K562 (cell line): ENCODE data around the gene HEXIM2. TPM values are rescaled to one million over a fixed set of nuclear protein-coding genes. Genes with fewer than 3 reads are reported as not detected.

Experiments used
- ATAC-seq: fragments of 200-7000 bp; cut with Tn5 transposase; 3 replicates; pipeline ENCODE4 v1.9.1; 2020; ENCODE audit warnings: moderate library complexity
- BruUV-seq: library from RNA; stranded (reverse); fragments of 400-500 nt; replicated peaks from 2 replicates; lab custom pipeline; 2021; lab: Mats Ljungman, UMichigan
- CTCF ChIA-PET: fragments of 300-600 bp; formaldehyde crosslinking; extraction: SDS; loops from one replicate; lab custom pipeline; 2021; ENCODE audit warnings: low intra/inter-chr PET ratio; lab: Yijun Ruan, JAX
- POLR2A ChIA-PET: fragments of 300-600, 350-650 bp; sonication (Branson Sonifier 250); formaldehyde crosslinking; extraction: SDS; loops from one replicate; lab custom pipeline; 2021; ENCODE audit warnings: antibody characterized with exemption, inconsistent platforms; lab: Yijun Ruan, JAX
- DNase-seq, 4 experiments: peaks; one replicate each; pipeline versions ENCODE4 v3.0.0 to v3.0.0-alpha.2; 2011 to 2018; ENCODE audit warnings: low spot score in 3 of 4, mixed read lengths in 3 of 4; ENCODE audit errors: extremely low read depth in 1 of 4
- FAIRE-seq: peaks from 2 replicates; lab custom pipeline; 2011; peaks lifted over from hg19 to GRCh38; lab: Jason Lieb, UNC
- H2AFZ ChIP-seq: 2 replicates; pipeline ENCODE4 v1.6.0; 2011; ENCODE audit warnings: low read depth, low read length, control low read depth, inconsistent platforms
- H3K27ac ChIP-seq: fragments of 200-600 bp; 3 replicates; pipeline ENCODE4 v1.8.0; 2011; ENCODE audit warnings: low read depth, mild to moderate bottlenecking, control low read depth, inconsistent platforms, low read length, moderate library complexity, mixed read lengths; ENCODE audit errors: extremely low read depth
- H3K27me3 ChIP-seq, 2 experiments: fragments of 300-600 bp in 1 of 2; 2 replicates in 1 of 2; 3 replicates in 1 of 2; pipeline versions ENCODE4 v1.6.0 to v1.8.0; 2011; ENCODE audit warnings: inconsistent platforms in 2 of 2, low read length in 2 of 2, mild to moderate bottlenecking in 1 of 2, mixed read lengths in 1 of 2, moderate library complexity in 1 of 2; ENCODE audit not compliant: control insufficient read depth in 2 of 2, insufficient read depth in 2 of 2
- H3K36me3 ChIP-seq: fragments of 300-600 bp; 3 replicates; pipeline ENCODE4 v1.8.0; 2011; ENCODE audit warnings: mild to moderate bottlenecking, low read length, inconsistent platforms; ENCODE audit not compliant: control insufficient read depth, insufficient read depth
- H3K4me1 ChIP-seq, 2 experiments: fragments of 200-600 bp in 1 of 2; replicated peaks in 1 of 2; 2 replicates in 1 of 2; 3 replicates in 1 of 2; pipeline versions ENCODE4 v1.5.1 to v1.8.0; 2011; ENCODE audit warnings: inconsistent platforms in 2 of 2, low read length in 2 of 2, mild to moderate bottlenecking in 1 of 2, mixed read lengths in 1 of 2, moderate library complexity in 1 of 2; ENCODE audit not compliant: control insufficient read depth in 2 of 2, insufficient read depth in 2 of 2
- H3K4me2 ChIP-seq: 2 replicates; pipeline ENCODE4 v1.6.1; 2011; ENCODE audit warnings: low read length, control low read depth, inconsistent platforms, mixed read lengths; ENCODE audit not compliant: insufficient read depth
- H3K4me3 ChIP-seq: fragments of 200-600 bp; sonication (generic), shearing (Covaris generic); 2 replicates; pipeline ENCODE4 v1.5.1; 2016; ENCODE audit warnings: control low read depth, inconsistent platforms
- H3K79me2 ChIP-seq: fragments of 200-600 bp; 3 replicates; pipeline ENCODE4 v1.8.0; 2011; ENCODE audit warnings: low read length, inconsistent platforms; ENCODE audit not compliant: control insufficient read depth, insufficient read depth
- H3K9ac ChIP-seq, 2 experiments: 2 replicates each; pipeline versions ENCODE4 v1.6.0 to v1.6.1; 2011; ENCODE audit warnings: low read depth in 2 of 2, low read length in 2 of 2, control low read depth in 1 of 2, inconsistent platforms in 1 of 2, mild to moderate bottlenecking in 1 of 2, mixed read lengths in 1 of 2; ENCODE audit not compliant: insufficient read depth in 1 of 2
- H3K9me1 ChIP-seq: one replicate; pipeline ENCODE4 v1.6.0; 2011; ENCODE audit warnings: inconsistent platforms, mild to moderate bottlenecking, low read length, moderate library complexity; ENCODE audit not compliant: control insufficient read depth, insufficient read depth
- H3K9me3 ChIP-seq: replicated peaks from 2 replicates; pipeline ENCODE4 v1.5.1; 2011; ENCODE audit warnings: low read depth, low read length, inconsistent platforms; ENCODE audit not compliant: control insufficient read depth, insufficient read depth
- H4K20me1 ChIP-seq: replicated peaks from 2 replicates; pipeline ENCODE4 v1.6.1; 2011; ENCODE audit warnings: low read length, inconsistent platforms, mixed read lengths; ENCODE audit not compliant: control insufficient read depth, insufficient read depth
- ETS2 ChIP-seq: IDR thresholded peaks from 2 replicates; pipeline ENCODE4 v1.6.1; 2016; ENCODE audit warnings: borderline replicate concordance, missing genetic modification characterization, mild to moderate bottlenecking, moderate library complexity, missing compliant biosample characterization; ENCODE audit not compliant: poor library complexity, severe bottlenecking
- FOXP4 ChIP-seq: sonication (generic); formaldehyde crosslinking; IDR thresholded peaks from 2 replicates; pipeline ENCODE4 v1.8.0; 2022; ENCODE audit warnings: mild to moderate bottlenecking, missing genetic modification reagents, borderline replicate concordance
- NFIC ChIP-seq: fragments of 450-650 bp; IDR thresholded peaks from 2 replicates; pipeline ENCODE4 v1.6.1; 2017; ENCODE audit warnings: mild to moderate bottlenecking, inconsistent platforms
- PRMT5 ChIP-seq: sonication (generic); formaldehyde crosslinking; IDR thresholded peaks from 2 replicates; pipeline ENCODE4 v1.5.0; 2020; ENCODE audit warnings: missing genetic modification reagents
- RBM25 ChIP-seq: fragments of 200-400 bp; formaldehyde crosslinking; IDR thresholded peaks from 2 replicates; pipeline ENCODE4 v1.6.1; 2018; ENCODE audit warnings: low read length, low read depth, moderate library complexity; ENCODE audit not compliant: severe bottlenecking
- ZFP36 ChIP-seq: fragments of 150-350 bp; IDR thresholded peaks from 2 replicates; pipeline ENCODE4 v1.6.1; 2018; ENCODE audit warnings: low read length, low read depth; ENCODE audit not compliant: partially characterized antibody
- WGBS: fragments of 100-300 bp; shearing (Covaris generic); methylation state at CpG from one replicate; pipeline ENCODE4 v1.1.6; 2016; ENCODE audit warnings: low coverage, mixed read lengths; ENCODE audit not compliant: insufficient coverage; ENCODE audit errors: missing lambda C conversion rate; 5-methylcytosine and 5-hydroxymethylcytosine counted together
- in situ Hi-C: fragments of 300-500 bp; cut with MboI; formaldehyde crosslinking; loops from 4 replicates; pipeline ENCODE4 v1.15.0; 2018; ENCODE audit warnings: inconsistent platforms, mixed read lengths
- intact Hi-C: fragments of 100-400 bp; cut with micrococcal nuclease; formaldehyde crosslinking; loops from 2 replicates; pipeline ENCODE4 v1.14.2; 2022
- polyA plus RNA-seq, 8 experiments: library from polyadenylated mRNA; depleted of rRNA in 4 of 8; stranded (reverse) in 5 of 8; unstranded in 3 of 8; fragments of >200 nt; fragmentation: Nextera tagmentation in 2 of 8; fragmentation: Illumina TruSeq in 1 of 8; extraction: Ambion mirVana in 2 of 8; extraction: Trizol in 1 of 8; gene quantifications; 2 replicates each; pipeline versions ENCODE4 v1.2.1 to v1.2.3, GENCODE V29; 2011 to 2014; ENCODE audit warnings: inconsistent platforms in 1 of 8, missing spikeins in 1 of 8
- total RNA-seq, 7 experiments: library from RNA; depleted of rRNA in 6 of 7; stranded (reverse); fragments of >200 nt in 6 of 7; fragmentation: Illumina TruSeq in 2 of 7; extraction: Trizol in 2 of 7; gene quantifications; 2 replicates each; pipeline versions ENCODE4 v1.2.1 to v1.2.3, GENCODE V29; 2011 to 2021; ENCODE audit warnings: low replicate concordance in 1 of 7

HEXIM2 gene
- total and polyA plus RNA-seq, 9 of the 15 experiments (the other 6 are each of a cell fraction or from before 2014, with no cell fraction given): 0.69 to 3.4 (median 1.1) TPM; not detected in 2

GRCh38 chr17:45195424-45195823 lies 33.7 kb downstream of the HEXIM2 start (continued):
- TF ChIP-seq ZFP36 (no peak), NFIC (0 out of 2 replicates have a peak, but pooled peaks have one; percentile 9), RBM25 (peak; percentile 87), ETS2 (no peak)

GRCh38 chr17:45197108-45197507 lies 35.4 kb downstream of the HEXIM2 start:
- H3K4me3 ChIP-seq: no peak overlapping the region

More at GRCh38 chr17:45197108-45197507, 35.4 kb downstream of the HEXIM2 start:
- ATAC-seq: no peak
- Histone ChIP-seq H2AFZ (peak overlapping the region; percentile 94), H3K9me3 (no peaks in the 10 kb centered on the region), H3K36me3 (no peaks in the 10 kb centered on the region), H3K79me2 (no peaks in the 10 kb centered on the region), H4K20me1 (no peaks in the 10 kb centered on the region), H3K9me1 (no peaks in the 10 kb centered on the region), H3K27ac (no peak overlapping the region), H3K4me1 (peaks cover 12 to 13% of the 10 kb centered on the region in 2 experiments), H3K9ac (no peak overlapping the region; a peak in 1 of 4 replicates), H3K27me3 (no peaks in the 10 kb centered on the region)
- POLR2A ChIA-PET: interaction anchor here (0.7 to 6.7 kb wide), 4 partner anchors 14 to 62 kb away, joined by 3 to 137 read pairs (median 9); partner anchors contain the start of genes ACBD4, HEXIM1 and HEXIM2
- 51% methylated on average over 6 of the region's 6 CpGs for WGBS
- TF ChIP-seq PRMT5 (CRISPR knock-in tag) (no peak), FOXP4 (CRISPR knock-in tag) (0 out of 2 replicates have a peak, but pooled peaks have one; percentile 8)
- TF ChIP-seq, all 486 proteins: peak for 1
- FAIRE-seq: no peak
- intact Hi-C loops (loop anchor here (2.0 kb wide), 1 partner anchor 48 kb away; the partner anchor contains the start of gene HEXIM1), in situ Hi-C loops (loop anchor here (5.0 kb wide), 1 partner anchor 60 kb away; the partner anchor contains the start of gene ACBD4)
- CTCF ChIA-PET: interaction anchor here (0.5 to 7.5 kb wide), 4 partner anchors 43 to 101 kb away, joined by 3 to 165 read pairs (median 6); partner anchors contain the start of genes ACBD4 and PLCD3
- no peak overlapping the region for H3K4me2 ChIP-seq
- no TSS peak for BruUV-seq
- no peak for DNase-seq
